Measurements from ENCODE around the gene ZFC3H1. TPM values are rescaled to one million over a fixed set of nuclear protein-coding genes. Genes with fewer than 3 reads are reported as not detected.

The ZFC3H1 gene
- total and polyA plus RNA-seq, 9 of the 15 experiments (the other 6 are each of a cell fraction or from before 2014, with no cell fraction given) = 14.8 to 80.5 (median 22.1) TPM

- TF ChIP-seq, protein P1, sequence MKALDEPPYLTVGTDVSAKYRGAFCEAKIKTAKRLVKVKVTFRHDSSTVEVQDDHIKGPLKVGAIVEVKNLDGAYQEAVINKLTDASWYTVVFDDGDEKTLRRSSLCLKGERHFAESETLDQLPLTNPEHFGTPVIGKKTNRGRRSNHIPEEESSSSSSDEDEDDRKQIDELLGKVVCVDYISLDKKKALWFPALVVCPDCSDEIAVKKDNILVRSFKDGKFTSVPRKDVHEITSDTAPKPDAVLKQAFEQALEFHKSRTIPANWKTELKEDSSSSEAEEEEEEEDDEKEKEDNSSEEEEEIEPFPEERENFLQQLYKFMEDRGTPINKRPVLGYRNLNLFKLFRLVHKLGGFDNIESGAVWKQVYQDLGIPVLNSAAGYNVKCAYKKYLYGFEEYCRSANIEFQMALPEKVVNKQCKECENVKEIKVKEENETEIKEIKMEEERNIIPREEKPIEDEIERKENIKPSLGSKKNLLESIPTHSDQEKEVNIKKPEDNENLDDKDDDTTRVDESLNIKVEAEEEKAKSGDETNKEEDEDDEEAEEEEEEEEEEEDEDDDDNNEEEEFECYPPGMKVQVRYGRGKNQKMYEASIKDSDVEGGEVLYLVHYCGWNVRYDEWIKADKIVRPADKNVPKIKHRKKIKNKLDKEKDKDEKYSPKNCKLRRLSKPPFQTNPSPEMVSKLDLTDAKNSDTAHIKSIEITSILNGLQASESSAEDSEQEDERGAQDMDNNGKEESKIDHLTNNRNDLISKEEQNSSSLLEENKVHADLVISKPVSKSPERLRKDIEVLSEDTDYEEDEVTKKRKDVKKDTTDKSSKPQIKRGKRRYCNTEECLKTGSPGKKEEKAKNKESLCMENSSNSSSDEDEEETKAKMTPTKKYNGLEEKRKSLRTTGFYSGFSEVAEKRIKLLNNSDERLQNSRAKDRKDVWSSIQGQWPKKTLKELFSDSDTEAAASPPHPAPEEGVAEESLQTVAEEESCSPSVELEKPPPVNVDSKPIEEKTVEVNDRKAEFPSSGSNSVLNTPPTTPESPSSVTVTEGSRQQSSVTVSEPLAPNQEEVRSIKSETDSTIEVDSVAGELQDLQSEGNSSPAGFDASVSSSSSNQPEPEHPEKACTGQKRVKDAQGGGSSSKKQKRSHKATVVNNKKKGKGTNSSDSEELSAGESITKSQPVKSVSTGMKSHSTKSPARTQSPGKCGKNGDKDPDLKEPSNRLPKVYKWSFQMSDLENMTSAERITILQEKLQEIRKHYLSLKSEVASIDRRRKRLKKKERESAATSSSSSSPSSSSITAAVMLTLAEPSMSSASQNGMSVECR (CRISPR knock-in tag; IDR thresholded peaks at IDR 0.05) = peak; percentile 44; the same call in 1 of the 2 replicates
- TF ChIP-seq MECOM (CRISPR knock-in tag; IDR thresholded peaks at IDR 0.05) = no peak
- no peak for TF ChIP-seq ZNF408 (CRISPR knock-in tag; IDR thresholded peaks at IDR 0.05; ENCODE audit: low read depth)
- TF ChIP-seq HDAC8 (tag; IDR thresholded peaks at IDR 0.05) = peak; percentile 69; the same call in 1 of the 2 replicates
- peak; percentile 72 for TF ChIP-seq MGA (IDR thresholded peaks at IDR 0.05)
- TF ChIP-seq, protein P2, sequence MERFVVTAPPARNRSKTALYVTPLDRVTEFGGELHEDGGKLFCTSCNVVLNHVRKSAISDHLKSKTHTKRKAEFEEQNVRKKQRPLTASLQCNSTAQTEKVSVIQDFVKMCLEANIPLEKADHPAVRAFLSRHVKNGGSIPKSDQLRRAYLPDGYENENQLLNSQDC (CRISPR knock-in tag; IDR thresholded peaks at IDR 0.05) = no peak
- peak; percentile 88 for TF ChIP-seq CHD1 (IDR thresholded peaks at IDR 0.05; ENCODE audit: low read length)
- TF ChIP-seq HLTF (IDR thresholded peaks at IDR 0.05) = no peak
- TF ChIP-seq, protein P3, sequence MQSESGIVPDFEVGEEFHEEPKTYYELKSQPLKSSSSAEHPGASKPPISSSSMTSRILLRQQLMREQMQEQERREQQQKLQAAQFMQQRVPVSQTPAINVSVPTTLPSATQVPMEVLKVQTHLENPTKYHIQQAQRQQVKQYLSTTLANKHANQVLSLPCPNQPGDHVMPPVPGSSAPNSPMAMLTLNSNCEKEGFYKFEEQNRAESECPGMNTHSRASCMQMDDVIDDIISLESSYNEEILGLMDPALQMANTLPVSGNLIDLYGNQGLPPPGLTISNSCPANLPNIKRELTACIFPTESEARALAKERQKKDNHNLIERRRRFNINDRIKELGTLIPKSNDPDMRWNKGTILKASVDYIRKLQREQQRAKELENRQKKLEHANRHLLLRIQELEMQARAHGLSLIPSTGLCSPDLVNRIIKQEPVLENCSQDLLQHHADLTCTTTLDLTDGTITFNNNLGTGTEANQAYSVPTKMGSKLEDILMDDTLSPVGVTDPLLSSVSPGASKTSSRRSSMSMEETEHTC (IDR thresholded peaks at IDR 0.05) = no peak
- no peak for TF ChIP-seq TCF3 (CRISPR knock-in tag; IDR thresholded peaks at IDR 0.05)
Observed at GRCh38 chr12:71662849-71663560, 643 bp downstream of the ZFC3H1 start (continued).

Measured in K562 (cell line).